Upper lobe of left lung (tissue), 6 donors: ENCODE results near the gene CFAP91. TPM values are rescaled to one million over a fixed set of nuclear protein-coding genes. Genes with fewer than 3 reads are reported as not detected.
"Not testable (repeated sequence)": the region's sequence is repeated elsewhere in the genome, so short reads cannot be mapped to it uniquely, and the experiment has no call there.

ENCODE experiments used
- ATAC-seq, 2 donors: fragments of 200-7000 bp; cut with Tn5 transposase; one replicate each; pipeline ENCODE4 v1.9.1; 2022; ENCODE audit warnings: mild to moderate bottlenecking in 2 of 2, moderate library complexity in 2 of 2; ENCODE audit not compliant: low FRiP score in 2 of 2
- DNase-seq, 2 donors: peaks; one replicate each; pipeline ENCODE4 v3.0.0-alpha.2; 2019 to 2020
- H3K27ac ChIP-seq, 4 donors: fragments of 200-600 bp; sonication (generic); one replicate each; pipeline ENCODE4 v1.5.1; 2016 to 2019
- H3K27me3 ChIP-seq, 4 donors: fragments of 200-600 bp; sonication (generic); one replicate each; pipeline ENCODE4 v1.5.1; 2017 to 2019
- H3K36me3 ChIP-seq, 4 donors: fragments of 200-600 bp; sonication (generic); one replicate each; pipeline ENCODE4 v1.5.1; 2016 to 2019
- H3K4me1 ChIP-seq, 4 donors: fragments of 200-600 bp; sonication (generic); one replicate each; pipeline ENCODE4 v1.5.1; 2018 to 2019
- H3K4me3 ChIP-seq, 4 donors: fragments of 200-600 bp; sonication (generic); one replicate each; pipeline ENCODE4 v1.5.1; 2017 to 2019; ENCODE audit warnings: mild to moderate bottlenecking in 2 of 4, moderate library complexity in 1 of 4
- H3K9me3 ChIP-seq, 4 donors: fragments of 200-600 bp; sonication (generic); one replicate each; pipeline ENCODE4 v1.5.1; 2018 to 2019
- EP300 ChIP-seq, 4 donors: sonication (generic); formaldehyde crosslinking; IDR thresholded peaks; one replicate each; pipeline ENCODE4 v1.5.1; 2017; ENCODE audit warnings: antibody characterized with exemption in 4 of 4, control low read depth in 2 of 4
- POLR2A ChIP-seq, 4 donors: fragments of 450-650 bp; IDR thresholded peaks; one replicate each; pipeline ENCODE4 v1.5.1; 2016 to 2017; ENCODE audit warnings: antibody characterized with exemption in 4 of 4, mild to moderate bottlenecking in 2 of 4
- POLR2AphosphoS5 ChIP-seq, 2 donors: sonication (generic); formaldehyde crosslinking; IDR thresholded peaks; one replicate each; pipeline ENCODE4 v1.5.1; 2017; ENCODE audit warnings: antibody characterized with exemption in 2 of 2
- WGBS, 2 donors: methylation state at CpG; one replicate each; pipeline ENCODE4 v1.1.5; 2017 to 2018; 5-methylcytosine and 5-hydroxymethylcytosine counted together
- total RNA-seq, 6 donors: library from RNA; depleted of rRNA in 4 of 6; stranded (reverse); fragments of >200 nt in 4 of 6; gene quantifications; one replicate each; pipeline versions ENCODE4 v1.1.0 to v1.2.1, GENCODE V29; 2016 to 2021
- TF ChIP-seq, protein P1 (sequence below), 6 experiments: fragments of 450-650 bp in 4 of 6; fragments of 200-600 bp in 2 of 6; sonication (generic) in 2 of 6; IDR thresholded peaks; one replicate each; pipeline ENCODE4 v1.5.1; 2016 to 2019; ENCODE audit warnings: antibody characterized with exemption in 6 of 6
- donor health status: DM: no; HTN: no; CAD: no; lungs with moderate emphysema.
- donor health status: DM: no; HTN: yes; CAD: no; lungs with severe emphysema.

The CFAP91 gene
- total RNA-seq, 6 donors from 2014 or later: 2.3 to 47.8 (median 6.6) TPM

DNA sequence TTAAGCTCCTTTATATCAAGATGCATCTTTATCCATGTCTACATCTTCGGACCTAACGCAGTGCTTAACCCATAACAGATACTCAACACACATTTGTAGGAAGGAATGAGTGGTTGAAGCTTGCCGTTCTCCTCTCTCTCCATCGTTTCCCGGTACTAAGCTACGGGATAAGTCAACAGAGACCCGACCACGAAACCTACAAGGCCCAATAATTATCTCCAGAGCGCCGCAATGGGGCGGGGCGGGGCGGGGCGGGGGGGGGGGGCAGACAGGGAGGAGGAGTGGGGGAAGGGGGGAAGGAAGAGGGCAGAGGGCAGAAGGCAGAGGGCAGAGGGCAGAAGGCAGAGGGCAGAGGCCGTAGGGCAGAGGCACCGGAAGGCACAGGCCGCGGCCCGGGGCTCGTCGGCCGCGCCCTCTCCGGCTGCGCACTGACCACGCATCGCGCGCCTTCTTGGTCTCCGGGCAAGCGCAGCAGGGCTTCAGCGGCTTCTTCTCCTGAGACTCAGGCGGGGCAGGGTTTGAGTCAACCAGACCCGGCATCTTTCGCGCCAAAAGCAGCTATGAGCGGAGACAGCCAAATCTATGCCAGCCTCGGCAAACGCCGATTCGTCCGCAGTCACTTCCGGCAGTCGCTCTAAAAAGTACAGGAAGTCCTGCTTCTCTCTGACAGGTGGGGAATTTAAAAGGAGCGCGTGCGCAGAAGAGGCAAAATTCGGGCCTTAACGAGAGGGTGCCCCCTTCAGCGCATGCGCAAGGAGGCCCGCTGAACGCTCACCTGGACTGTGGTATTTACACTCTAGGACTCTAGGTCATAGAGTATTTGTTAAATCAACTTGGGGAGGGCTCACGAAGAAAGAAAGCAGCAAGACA, 25.8 kb upstream of the CFAP91 start, which contains the start of gene COX17:
Gene COX17, minus strand, starts transcription at position 636 of the 870 bp plus-strand sequence. Its CDS starts 96 bp downstream, at position 540.
- peak; percentile 92 to 97 for DNase-seq
- Histone ChIP-seq H3K27ac (peak within 1 kb of the TSS; percentile 91 to 94 (median 93)), H3K4me3 (peak within 1 kb of the TSS; percentile 28 to 63 (median 58)), H3K27me3 (no peaks in the 10 kb centered on the region), H3K4me1 (peaks cover 14 to 34% (median 19%) of the 10 kb centered on the region in 4 donors), H3K9me3 (no peaks in the 10 kb centered on the region), H3K36me3 (peaks cover 0 to 28% (median 16%) of the 10 kb centered on the region in 4 donors)
- WGBS, 2 donors: 1 to 2% methylated on average over 17 to 46 of the region's 54 CpGs
- ATAC-seq: peak; percentile 94 to 96
- TF ChIP-seq, protein P1, sequence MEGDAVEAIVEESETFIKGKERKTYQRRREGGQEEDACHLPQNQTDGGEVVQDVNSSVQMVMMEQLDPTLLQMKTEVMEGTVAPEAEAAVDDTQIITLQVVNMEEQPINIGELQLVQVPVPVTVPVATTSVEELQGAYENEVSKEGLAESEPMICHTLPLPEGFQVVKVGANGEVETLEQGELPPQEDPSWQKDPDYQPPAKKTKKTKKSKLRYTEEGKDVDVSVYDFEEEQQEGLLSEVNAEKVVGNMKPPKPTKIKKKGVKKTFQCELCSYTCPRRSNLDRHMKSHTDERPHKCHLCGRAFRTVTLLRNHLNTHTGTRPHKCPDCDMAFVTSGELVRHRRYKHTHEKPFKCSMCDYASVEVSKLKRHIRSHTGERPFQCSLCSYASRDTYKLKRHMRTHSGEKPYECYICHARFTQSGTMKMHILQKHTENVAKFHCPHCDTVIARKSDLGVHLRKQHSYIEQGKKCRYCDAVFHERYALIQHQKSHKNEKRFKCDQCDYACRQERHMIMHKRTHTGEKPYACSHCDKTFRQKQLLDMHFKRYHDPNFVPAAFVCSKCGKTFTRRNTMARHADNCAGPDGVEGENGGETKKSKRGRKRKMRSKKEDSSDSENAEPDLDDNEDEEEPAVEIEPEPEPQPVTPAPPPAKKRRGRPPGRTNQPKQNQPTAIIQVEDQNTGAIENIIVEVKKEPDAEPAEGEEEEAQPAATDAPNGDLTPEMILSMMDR (IDR thresholded peaks at IDR 0.05): peak in 1 of 6 experiments; percentile 24
- TF ChIP-seq POLR2AphosphoS5 (IDR thresholded peaks at IDR 0.05): peak; percentile 77 to 81
- TF ChIP-seq POLR2A (IDR thresholded peaks at IDR 0.05): peak in 3 of 4 donors; percentile 50 to 85 (median 79)
- TF ChIP-seq EP300 (IDR thresholded peaks at IDR 0.05): peak in 2 of 4 donors; percentile 25 to 34

DNA sequence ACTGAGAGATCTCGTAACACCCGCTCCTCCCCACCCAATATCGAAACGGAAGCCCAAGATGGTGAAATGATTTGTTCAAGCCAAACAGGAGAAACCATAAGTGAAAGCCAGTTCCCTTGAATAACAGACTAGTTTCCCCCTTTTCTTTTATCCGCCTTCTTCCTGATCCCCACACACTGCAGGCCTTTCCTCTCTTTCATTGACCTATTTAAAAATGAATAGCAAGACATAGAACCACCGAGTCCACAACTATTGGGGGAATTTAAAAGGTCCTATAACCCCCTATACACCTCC, 25.2 kb upstream of the CFAP91 start:
- no peaks in the 10 kb centered on the region for H3K27me3 ChIP-seq
- WGBS, 2 donors: 3 to 8% methylated on average over 6 of the region's 6 CpGs
- no peak for ATAC-seq

DNA sequence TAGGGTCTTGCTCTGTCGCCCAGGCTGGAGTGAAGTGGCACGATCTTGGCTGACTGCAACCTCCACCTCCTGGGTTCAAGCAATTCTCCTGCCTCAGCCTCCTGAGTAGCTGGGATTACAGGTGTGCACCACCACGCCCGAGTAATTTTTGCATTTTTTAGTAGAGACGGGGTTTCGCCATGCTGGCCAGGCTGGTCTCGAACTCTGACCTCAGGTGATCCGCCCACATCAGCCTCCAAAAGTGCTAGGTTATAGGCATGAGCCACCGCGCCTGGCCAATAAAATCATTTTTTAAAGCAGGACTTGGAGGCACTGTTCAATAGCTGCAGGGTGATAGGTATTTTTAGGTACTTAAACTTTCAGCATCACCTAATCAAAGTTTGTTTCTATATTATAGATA, 24.6 kb upstream of the CFAP91 start:
- H3K27me3 ChIP-seq, ATAC-seq, DNase-seq, H3K9me3 ChIP-seq, H3K4me3 ChIP-seq: not testable (repeated sequence)
- Histone ChIP-seq H3K4me1 (peaks cover 14 to 29% (median 17%) of the 10 kb centered on the region in 4 donors), H3K27ac (peak overlapping the region in 3 of 4 donors; percentile 91 to 94 (median 94)), H3K36me3 (peaks cover 0 to 18% (median 12%) of the 10 kb centered on the region in 4 donors)
- 94 to 97% methylated on average over 10 of the region's 10 CpGs for WGBS, 2 donors

More for the DNA sequence above, 25.2 kb upstream of the CFAP91 start:
- TF ChIP-seq POLR2AphosphoS5 (IDR thresholded peaks at IDR 0.05) (no peak), EP300 (IDR thresholded peaks at IDR 0.05) (no peak), POLR2A (IDR thresholded peaks at IDR 0.05) (no peak)
- TF ChIP-seq, protein P1 (IDR thresholded peaks at IDR 0.05): no peak
- Histone ChIP-seq H3K36me3 (peaks cover 0 to 22% (median 14%) of the 10 kb centered on the region in 4 donors), H3K4me1 (peaks cover 14 to 34% (median 19%) of the 10 kb centered on the region in 4 donors), H3K27ac (peak overlapping the region; percentile 91 to 94 (median 93)), H3K9me3 (no peaks in the 10 kb centered on the region), H3K4me3 (peak overlapping the region in 3 of 4 donors; percentile 54 to 63 (median 62))
- DNase-seq: no peak

DNA sequence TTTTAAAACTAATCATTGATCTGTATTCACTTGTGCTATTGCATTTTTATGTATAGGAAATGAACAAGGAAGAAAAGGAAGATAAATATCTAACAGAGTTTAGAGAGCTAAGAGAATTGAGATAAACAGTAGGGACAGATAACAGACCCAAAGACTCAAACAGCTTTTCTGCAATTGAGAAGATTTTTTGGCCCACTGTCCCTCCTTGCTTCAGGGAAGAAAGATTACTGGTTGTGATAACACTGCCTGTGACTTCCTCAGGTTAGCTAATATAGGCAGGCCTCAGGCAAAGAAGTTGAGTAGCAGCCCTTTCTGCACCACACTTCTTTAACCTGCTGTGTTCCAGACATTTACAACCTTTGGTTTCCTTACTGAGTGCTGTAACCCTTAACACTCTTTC, 22.9 kb upstream of the CFAP91 start:
- H3K4me1 ChIP-seq: peaks cover 14 to 29% (median 17%) of the 10 kb centered on the region in 4 donors
- TF ChIP-seq EP300 (IDR thresholded peaks at IDR 0.05): no peak
- no peak for TF ChIP-seq POLR2A (IDR thresholded peaks at IDR 0.05)
- TF ChIP-seq, protein P1 (IDR thresholded peaks at IDR 0.05): no peak
- TF ChIP-seq POLR2AphosphoS5 (IDR thresholded peaks at IDR 0.05): no peak

DNA sequence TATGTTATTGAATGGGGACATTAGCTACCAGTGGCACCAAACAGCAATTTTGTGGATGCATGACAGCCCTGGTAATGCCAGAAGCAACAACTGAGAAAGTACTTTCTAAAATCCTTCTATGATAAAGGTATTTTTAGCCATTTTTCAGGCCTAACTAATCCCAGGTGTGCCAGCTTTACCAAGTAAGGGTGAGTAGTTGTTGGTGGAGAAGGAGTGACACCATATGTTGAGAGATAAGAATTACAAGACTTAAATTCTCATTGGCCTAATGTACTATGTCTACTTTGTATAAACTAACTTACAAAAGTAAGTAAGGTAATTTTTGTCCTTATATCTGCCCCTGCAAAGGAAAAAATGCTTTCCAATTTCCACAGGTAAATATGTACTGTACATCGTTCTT, 21.5 kb upstream of the CFAP91 start:
- H3K27ac ChIP-seq: no peak overlapping the region
- no peak for DNase-seq
- H3K4me3 ChIP-seq: no peak overlapping the region
- H3K36me3 ChIP-seq: no peaks in the 10 kb centered on the region
- TF ChIP-seq, protein P1 (IDR thresholded peaks at IDR 0.05): peak in 5 of 6 experiments; percentile 21 to 50 (median 27)
- TF ChIP-seq POLR2AphosphoS5 (IDR thresholded peaks at IDR 0.05) (no peak), POLR2A (IDR thresholded peaks at IDR 0.05) (no peak), EP300 (IDR thresholded peaks at IDR 0.05) (no peak)
- peaks cover 1 to 18% (median 8%) of the 10 kb centered on the region in 4 donors for H3K4me1 ChIP-seq
- H3K9me3 ChIP-seq: no peaks in the 10 kb centered on the region
- H3K27me3 ChIP-seq: no peaks in the 10 kb centered on the region
- WGBS, 2 donors: 66 to 71% methylated on average over 1 of the region's 1 CpG
- no peak for ATAC-seq

More for the DNA sequence above, 22.9 kb upstream of the CFAP91 start:
- no peak for DNase-seq
- no peak overlapping the region for H3K4me3 ChIP-seq
- peak overlapping the region in 3 of 4 donors; percentile 35 to 61 (median 36) for H3K27ac ChIP-seq
- no peaks in the 10 kb centered on the region for H3K9me3 ChIP-seq
- ATAC-seq: no peak
- no peaks in the 10 kb centered on the region for H3K27me3 ChIP-seq
- H3K36me3 ChIP-seq: peaks cover 0 to 2% (median under 1%) of the 10 kb centered on the region in 4 donors
